GM10847 (cell line): ENCODE data around the gene PPIP5K1.

Experiments
- POLR2A ChIP-seq: IDR thresholded peaks from 2 replicates; pipeline ENCODE4 v1.6.1; 2011; ENCODE audit not compliant: insufficient read length; ENCODE audit errors: extremely low read depth

Gene PPIP5K1

DNA sequence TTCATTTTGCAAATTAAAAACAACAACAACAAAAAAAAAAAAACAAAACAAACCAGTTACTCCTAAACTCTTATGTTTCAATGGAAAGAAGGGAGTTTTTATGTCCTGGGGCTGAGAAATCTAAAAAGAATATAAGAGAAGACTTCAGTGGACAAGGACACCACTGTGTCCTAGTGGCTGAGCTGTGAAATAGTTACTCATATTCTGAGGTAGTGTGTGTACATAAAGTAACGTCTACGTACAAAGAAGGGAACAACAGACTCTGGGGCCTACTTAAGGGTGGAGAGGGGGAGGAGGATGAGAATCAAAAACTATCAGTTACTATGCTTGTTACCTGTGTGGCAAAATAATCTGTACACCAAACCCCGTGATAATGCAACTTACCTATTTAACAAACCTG lies 91.0 kb downstream of the PPIP5K1 start:
- TF ChIP-seq POLR2A, result no peak

DNA sequence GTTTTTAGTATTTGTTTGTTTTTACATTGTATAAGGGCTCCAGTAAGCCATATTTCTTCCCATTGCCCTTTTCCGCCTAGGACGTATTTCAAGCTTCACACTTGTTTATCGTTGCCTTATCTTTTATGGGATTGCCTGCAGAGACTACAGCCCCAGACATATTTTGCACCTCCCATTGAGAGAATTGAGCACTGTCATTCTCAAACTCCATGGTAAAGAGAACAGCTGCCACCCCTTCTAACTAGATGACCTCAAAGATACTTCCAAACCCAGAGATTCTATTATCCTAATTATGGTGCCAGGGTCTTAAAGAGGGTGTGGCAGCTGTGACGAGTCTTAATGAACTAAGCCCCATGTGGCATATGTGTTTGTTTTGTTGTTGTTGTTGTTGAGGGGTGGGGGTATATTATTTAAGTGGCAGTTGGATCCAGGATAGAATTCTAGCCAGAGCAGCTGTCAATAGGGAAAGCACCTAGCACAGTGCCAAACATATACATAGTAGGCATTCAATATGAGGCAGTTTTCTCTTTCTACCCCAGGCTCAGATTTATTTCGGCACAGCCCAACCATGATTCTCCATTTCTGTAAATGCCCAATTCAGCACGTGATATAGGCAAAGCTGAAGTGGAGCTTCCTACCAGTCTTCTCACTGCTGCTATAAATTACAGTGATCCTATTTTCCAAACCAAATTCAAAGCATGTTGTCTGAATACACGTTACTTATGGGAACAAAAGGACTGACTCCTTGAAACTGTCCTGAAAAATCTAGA lies 96.1 kb downstream of the PPIP5K1 start:
- no peak for TF ChIP-seq POLR2A

DNA sequence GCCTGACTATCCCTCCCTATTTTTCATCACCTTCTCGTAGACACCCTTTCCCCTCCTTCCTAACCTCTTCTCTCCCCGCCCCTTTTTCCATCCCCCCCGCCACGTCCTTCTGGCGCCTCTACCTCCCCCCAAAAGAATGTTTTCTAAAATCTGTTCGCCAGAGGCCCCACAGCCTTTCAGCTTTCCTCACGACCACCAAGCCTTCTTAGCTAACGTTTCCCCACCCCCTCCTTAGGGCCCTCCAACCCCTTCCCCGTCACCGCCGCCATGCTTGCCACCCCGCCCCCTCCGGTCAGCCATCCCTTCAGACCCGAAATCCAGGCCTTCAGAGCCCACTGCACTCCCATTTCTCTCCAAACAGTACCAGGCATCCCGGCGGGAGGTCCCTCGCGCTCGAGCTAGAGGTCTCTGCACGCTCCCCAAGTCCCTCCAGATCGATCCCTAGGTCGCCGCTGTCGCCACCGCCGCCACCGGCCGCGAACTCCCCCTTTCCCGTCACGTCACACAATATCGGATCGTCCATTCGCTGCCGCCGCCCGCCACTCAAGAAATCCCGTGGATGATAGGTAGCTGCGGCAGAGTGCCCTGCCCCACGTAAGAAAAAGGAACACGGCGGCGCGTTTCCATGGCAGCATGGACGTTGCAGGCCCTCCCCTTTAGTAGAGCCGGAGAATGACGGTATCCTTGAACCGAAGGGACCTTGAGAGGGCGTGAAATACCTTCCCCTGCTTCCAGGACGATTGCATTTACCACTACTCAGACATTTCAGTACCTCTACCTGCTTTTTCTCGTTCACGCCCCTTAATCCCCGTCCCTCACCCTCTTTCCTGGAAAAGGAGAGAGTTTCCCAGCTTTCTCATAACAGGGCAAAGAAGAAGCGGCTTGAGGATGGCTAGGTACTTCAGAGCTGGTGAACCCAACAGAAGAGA lies 97.1 kb downstream of the PPIP5K1 start, which contains the start of gene TP53BP1:
TP53BP1 (minus strand) TSS at position 484 of the 929 bp plus-strand sequence; CDS start at position 371, 113 bp downstream.
- no peak for TF ChIP-seq POLR2A

DNA sequence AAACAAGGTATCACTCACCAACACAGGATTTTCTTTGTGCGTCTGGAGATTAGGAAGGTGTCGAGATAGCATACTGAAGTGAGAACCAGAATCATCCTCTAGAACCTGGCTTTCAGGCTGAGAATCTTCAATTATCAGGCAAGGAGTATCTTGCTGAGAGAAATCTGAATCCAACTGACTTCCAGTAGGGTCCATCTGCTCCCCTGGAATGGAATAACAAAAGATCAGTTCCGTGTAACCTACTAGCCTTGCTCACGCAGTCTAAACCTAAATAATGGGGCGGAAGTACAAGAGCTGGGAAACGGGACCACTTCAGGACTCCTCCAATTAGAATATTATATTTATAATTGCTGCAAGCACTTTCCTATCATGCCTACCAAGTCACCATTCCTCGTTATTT lies 97.7 kb downstream of the PPIP5K1 start:
- no peak for TF ChIP-seq POLR2A

DNA sequence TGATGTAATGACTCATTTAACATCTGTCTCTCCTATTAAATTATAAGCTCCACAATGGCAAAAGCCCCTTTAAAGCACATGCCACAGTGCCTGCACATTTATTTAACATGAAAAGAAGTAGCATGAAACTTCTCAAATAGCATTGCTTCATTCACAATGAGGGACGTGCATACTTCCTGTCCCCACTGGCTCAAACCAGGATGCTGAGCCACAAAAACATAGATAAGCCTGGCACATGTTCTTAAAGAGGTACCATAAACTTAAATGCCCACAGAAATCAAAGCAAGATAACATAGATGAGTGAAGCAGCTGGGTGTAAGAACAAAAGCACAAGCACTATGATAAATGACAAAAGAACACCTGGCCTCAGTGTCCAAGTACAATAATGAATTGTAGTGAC lies 100.8 kb downstream of the PPIP5K1 start:
- TF ChIP-seq POLR2A, result no peak

DNA sequence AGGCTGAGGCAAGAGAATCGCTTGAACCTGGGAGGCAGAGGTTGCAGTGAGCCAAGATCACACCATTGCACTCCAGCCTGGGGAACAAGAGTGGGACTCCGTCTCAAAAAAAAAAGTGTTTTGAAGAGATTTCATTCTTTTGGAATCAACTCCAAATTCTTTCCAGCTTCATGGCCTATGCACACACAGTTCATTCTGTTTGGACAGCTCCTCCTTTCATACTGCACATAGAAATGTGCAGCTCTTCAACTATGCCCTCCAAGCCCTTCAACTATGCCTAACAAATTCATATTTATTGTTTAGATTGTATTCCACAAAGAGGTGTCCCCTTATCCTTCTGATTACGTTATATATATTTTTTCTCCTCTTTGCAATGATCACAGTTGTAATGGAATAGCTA lies 101.2 kb downstream of the PPIP5K1 start:
- no peak for TF ChIP-seq POLR2A

DNA sequence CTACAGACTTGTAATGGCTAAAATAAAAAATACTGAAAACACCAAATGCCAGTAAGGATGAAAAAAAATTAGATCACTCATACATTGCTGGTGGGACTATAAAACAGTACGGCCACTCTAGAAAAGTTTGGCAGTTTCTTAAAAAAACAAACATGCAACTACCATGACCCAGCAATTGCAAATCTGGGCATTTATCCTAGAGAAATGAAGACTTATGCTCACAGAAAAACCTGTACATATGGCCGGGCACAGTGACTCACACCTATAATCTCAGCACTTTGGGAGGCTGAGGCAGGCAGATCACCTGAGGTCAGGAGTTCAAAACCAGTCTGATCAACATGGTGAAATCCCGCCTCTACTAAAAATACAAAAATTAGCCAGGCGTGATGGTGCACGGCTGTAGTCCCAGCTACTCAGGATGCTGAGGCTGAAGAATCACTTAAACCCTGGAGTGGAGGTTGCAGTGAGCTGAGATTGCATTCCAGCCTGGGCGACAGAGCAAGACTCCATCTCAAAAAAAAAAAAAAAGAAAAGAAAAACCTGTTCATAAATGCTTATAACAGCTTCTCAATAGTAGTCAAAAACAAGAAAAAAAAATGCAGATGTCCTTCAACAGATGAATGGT lies 102.6 kb downstream of the PPIP5K1 start:
- no peak for TF ChIP-seq POLR2A

DNA sequence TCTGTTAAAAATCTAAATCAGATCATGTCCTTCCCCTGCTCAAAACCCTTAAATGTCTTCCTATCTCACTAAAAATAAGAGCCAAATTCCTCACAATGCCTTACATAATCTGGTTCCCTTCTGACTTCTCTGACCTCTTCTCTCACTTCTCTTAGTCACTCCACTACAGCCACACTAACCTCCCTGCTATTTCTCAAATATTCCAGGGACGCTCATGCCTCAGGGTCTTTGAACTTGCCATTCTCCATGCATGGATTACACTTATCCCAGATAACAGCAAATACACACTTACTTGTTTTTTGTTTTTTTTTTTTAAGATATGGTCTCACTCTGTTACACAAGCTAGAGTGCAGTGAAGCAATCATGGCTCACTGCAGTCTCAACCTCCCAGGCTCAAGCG lies 105.6 kb downstream of the PPIP5K1 start:
- no peak for TF ChIP-seq POLR2A
